Liver (tissue), 3 donors: ENCODE data around the gene EIF4E2.

Experiments used
- HNF4G ChIP-seq: IDR thresholded peaks from 2 replicates; pipeline ENCODE4 v1.6.1; 2016; ENCODE audit warnings: antibody characterized with exemption
- RAD21 ChIP-seq, 2 donors: IDR thresholded peaks; 2 replicates each; pipeline ENCODE4 v1.6.1; 2016; ENCODE audit warnings: antibody characterized with exemption in 2 of 2, mild to moderate bottlenecking in 2 of 2
- SP1 ChIP-seq: IDR thresholded peaks from 2 replicates; pipeline ENCODE4 v1.6.1; 2018; ENCODE audit warnings: antibody characterized with exemption, mild to moderate bottlenecking
- TF ChIP-seq, protein P1 (sequence below): fragments of 150-350 bp; IDR thresholded peaks from 2 replicates; pipeline ENCODE4 v1.5.1; 2017; ENCODE audit warnings: improper control_type of control experiment, low read depth, low read length; ENCODE audit not compliant: missing input control
- TF ChIP-seq, protein P2 (sequence below): IDR thresholded peaks from 2 replicates; pipeline ENCODE4 v1.6.1; 2016; ENCODE audit warnings: antibody characterized with exemption
- TF ChIP-seq, protein P3 (sequence below): IDR thresholded peaks from 2 replicates; pipeline ENCODE4 v1.6.1; 2016; ENCODE audit warnings: antibody characterized with exemption, mild to moderate bottlenecking
- donor health status: healthy.
- donor health status: healthy.

DNA sequence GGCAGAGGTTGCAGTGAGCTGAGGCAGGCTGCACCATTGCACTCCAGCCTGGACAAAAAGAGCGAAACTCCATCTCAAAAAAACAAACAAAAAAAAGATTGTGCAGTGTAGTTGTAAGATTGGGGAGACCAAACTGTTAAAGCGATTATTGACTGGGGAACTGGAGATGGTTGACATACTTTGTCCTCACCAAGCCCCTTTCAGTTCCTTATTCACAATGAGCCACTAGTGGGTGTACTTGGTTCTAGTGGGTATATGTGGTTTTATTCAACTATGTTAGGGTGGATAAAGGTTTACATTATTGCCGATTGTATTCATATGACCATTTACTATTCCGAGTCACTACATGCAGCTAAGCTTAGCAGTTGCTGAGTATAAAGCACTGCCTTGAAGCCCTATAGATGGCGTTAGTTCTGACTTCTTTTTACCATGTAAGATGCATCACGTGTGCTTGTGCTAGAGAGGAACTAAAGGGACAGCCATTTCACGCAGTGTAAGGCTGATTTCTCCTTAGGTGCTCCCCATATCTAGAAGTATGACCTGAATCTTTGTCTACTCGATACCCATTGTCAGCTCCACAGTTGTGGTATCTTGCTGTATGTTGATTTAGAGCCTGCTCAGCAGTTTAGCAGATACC is 12.1 kb downstream of the EIF4E2 start:
- TF ChIP-seq, protein P1, sequence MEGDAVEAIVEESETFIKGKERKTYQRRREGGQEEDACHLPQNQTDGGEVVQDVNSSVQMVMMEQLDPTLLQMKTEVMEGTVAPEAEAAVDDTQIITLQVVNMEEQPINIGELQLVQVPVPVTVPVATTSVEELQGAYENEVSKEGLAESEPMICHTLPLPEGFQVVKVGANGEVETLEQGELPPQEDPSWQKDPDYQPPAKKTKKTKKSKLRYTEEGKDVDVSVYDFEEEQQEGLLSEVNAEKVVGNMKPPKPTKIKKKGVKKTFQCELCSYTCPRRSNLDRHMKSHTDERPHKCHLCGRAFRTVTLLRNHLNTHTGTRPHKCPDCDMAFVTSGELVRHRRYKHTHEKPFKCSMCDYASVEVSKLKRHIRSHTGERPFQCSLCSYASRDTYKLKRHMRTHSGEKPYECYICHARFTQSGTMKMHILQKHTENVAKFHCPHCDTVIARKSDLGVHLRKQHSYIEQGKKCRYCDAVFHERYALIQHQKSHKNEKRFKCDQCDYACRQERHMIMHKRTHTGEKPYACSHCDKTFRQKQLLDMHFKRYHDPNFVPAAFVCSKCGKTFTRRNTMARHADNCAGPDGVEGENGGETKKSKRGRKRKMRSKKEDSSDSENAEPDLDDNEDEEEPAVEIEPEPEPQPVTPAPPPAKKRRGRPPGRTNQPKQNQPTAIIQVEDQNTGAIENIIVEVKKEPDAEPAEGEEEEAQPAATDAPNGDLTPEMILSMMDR: no peak
- TF ChIP-seq SP1 (no peak), RAD21 (IDR thresholded peaks at IDR 0.05) (no peak), HNF4G (no peak)
- TF ChIP-seq, protein P2, sequence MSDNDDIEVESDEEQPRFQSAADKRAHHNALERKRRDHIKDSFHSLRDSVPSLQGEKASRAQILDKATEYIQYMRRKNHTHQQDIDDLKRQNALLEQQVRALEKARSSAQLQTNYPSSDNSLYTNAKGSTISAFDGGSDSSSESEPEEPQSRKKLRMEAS: no peak
- TF ChIP-seq, protein P3, sequence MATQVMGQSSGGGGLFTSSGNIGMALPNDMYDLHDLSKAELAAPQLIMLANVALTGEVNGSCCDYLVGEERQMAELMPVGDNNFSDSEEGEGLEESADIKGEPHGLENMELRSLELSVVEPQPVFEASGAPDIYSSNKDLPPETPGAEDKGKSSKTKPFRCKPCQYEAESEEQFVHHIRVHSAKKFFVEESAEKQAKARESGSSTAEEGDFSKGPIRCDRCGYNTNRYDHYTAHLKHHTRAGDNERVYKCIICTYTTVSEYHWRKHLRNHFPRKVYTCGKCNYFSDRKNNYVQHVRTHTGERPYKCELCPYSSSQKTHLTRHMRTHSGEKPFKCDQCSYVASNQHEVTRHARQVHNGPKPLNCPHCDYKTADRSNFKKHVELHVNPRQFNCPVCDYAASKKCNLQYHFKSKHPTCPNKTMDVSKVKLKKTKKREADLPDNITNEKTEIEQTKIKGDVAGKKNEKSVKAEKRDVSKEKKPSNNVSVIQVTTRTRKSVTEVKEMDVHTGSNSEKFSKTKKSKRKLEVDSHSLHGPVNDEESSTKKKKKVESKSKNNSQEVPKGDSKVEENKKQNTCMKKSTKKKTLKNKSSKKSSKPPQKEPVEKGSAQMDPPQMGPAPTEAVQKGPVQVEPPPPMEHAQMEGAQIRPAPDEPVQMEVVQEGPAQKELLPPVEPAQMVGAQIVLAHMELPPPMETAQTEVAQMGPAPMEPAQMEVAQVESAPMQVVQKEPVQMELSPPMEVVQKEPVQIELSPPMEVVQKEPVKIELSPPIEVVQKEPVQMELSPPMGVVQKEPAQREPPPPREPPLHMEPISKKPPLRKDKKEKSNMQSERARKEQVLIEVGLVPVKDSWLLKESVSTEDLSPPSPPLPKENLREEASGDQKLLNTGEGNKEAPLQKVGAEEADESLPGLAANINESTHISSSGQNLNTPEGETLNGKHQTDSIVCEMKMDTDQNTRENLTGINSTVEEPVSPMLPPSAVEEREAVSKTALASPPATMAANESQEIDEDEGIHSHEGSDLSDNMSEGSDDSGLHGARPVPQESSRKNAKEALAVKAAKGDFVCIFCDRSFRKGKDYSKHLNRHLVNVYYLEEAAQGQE: no peak
